COLO668 (cell line): ENCODE measurements around the gene COL4A2.
A peak's percentile ranks its signal among the peaks of the same experiment; 100 is the strongest.
"Not testable (repeated sequence)": the region's sequence is repeated elsewhere in the genome, so short reads cannot be mapped to it uniquely, and the experiment has no call there.

Experiments used
- DNase-seq: peaks from one replicate; lab custom pipeline; 2025; ENCODE audit not compliant: unreplicated experiment; lab: John Stamatoyannopoulos, UW

COL4A2 gene

DNA sequence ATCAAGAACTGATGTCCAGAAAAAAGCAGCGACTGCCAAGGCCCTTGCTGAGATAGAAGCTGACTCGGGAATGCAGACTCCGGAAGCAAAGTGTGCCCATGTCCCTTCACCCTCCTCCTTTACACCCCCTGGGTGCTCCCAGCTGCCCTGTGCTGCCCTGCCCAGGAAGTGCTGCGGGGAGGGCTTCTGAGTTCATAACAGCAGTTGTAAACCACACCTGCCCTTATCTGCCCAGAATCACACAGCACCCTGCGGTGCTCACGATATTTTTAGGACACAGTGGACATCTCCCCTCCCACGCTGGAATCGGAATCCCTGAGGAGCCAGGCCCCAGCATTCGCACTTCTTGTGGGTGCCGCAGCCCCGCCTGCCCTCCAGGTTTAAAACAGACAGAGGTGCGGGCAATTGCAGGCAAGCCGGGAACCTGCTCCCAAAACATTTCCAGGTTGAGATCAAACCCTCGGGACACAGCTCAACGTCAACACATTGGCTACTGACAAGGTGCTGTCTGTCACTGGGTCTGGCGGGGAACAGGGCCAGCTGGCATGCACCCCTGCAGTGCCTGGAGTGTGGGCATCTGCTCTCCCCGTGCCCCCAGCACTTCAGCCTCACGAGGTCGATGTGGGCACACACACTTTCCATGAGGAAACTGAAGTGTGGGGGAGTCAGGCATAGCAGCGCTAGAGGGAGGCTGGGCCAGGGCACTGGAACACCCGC, 217.6 kb downstream of the COL4A2 start:
- peak; percentile 92 for DNase-seq

DNA sequence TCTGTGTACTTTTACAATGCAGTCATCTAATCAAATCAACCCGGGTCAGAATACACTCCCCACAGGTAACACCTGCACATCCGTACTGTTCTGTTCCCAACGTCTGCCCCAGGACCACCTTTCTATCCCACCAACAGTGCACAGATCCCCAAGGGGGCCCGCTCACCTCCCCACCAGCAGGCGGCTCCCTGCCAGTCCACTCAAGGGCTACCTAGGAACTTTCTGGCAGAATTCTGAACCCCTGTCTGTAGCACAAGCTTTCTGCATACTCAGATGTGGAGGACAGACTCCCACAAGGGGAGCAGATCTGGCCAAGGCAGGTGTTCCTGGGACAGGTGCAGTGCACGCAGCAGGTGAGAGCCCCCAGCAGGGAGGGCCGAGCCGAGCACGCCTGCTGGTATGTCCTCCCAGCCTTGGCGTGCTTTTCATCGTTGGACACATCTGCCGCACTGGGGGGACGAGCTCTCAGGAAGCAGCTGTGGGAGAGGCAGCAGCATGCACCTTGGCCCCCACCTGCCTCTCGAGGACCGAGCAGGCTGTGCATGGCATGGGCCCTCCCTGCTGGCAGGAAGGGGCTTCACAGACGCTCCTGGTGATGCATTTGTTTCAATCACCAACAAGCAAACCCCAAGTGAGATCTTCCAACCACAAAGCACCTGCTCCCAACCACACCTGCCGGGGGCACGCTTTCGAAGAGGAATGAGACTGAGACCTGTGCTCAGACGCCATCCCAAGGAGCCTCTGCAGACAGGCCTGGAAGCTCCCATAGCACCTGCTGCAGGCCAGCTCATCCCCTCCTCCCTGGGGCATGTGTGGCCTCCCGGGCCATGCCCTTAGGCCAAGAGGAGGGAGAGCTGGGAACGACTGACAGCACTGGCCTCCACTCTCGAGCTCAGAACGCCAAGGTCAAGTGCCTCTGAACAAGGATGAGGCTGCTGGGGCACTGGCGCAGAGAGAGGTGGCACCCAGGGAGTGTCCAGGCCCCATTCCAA, 218.5 kb downstream of the COL4A2 start:
- DNase-seq, result peak; percentile 100

- no peak for DNase-seq
Observed at GRCh38 chr13:110528371-110528770, 221.3 kb downstream of the COL4A2 start.

GRCh38 chr13:110528911-110529310, 221.8 kb downstream of the COL4A2 start:
- DNase-seq, result no peak

DNA sequence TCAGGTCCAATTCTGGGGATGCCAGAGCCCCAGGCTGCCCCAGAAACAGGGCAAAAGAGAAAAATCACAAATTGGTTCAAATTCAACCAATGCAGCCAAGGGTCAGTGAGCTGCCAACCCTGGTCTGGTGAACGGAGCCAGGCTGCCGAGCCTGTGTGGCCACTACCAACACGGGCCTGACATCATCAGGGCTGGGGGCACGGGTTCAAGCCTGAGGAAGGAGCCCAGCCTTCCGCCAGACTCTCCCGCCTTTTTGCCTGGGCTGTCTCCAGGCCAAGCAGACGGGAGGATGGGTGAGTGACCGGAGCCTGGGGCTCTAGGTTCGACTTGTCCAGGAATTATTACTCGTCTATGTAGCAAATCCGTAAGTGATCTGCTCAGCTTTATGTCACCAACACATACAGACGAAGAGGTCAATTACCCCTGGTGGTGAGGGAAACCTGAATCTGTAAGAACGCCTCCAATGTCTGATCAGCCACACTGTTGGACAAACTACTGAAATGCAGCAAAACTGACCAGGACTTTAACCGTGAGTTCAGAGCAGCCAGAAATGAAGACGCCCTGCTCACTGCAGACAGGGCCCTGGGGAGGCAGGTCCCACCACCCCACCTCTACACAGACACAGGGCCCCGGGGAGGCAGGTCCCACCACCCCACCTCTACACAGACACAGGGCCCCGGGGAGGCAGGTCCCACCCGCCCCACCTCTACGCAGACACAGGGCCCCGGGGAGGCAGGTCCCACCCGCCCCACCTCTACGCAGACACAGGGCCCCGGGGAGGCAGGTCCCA, 222.6 kb downstream of the COL4A2 start:
- DNase-seq, result no peak

- no peak for DNase-seq
Observed at GRCh38 chr13:110531100-110531499, 224.0 kb downstream of the COL4A2 start.

GRCh38 chr13:110531671-110532083, 224.6 kb downstream of the COL4A2 start:
- DNase-seq, result no peak

- DNase-seq, result not testable (repeated sequence)
Observed at GRCh38 chr13:110532258-110532657, 225.2 kb downstream of the COL4A2 start.

DNA sequence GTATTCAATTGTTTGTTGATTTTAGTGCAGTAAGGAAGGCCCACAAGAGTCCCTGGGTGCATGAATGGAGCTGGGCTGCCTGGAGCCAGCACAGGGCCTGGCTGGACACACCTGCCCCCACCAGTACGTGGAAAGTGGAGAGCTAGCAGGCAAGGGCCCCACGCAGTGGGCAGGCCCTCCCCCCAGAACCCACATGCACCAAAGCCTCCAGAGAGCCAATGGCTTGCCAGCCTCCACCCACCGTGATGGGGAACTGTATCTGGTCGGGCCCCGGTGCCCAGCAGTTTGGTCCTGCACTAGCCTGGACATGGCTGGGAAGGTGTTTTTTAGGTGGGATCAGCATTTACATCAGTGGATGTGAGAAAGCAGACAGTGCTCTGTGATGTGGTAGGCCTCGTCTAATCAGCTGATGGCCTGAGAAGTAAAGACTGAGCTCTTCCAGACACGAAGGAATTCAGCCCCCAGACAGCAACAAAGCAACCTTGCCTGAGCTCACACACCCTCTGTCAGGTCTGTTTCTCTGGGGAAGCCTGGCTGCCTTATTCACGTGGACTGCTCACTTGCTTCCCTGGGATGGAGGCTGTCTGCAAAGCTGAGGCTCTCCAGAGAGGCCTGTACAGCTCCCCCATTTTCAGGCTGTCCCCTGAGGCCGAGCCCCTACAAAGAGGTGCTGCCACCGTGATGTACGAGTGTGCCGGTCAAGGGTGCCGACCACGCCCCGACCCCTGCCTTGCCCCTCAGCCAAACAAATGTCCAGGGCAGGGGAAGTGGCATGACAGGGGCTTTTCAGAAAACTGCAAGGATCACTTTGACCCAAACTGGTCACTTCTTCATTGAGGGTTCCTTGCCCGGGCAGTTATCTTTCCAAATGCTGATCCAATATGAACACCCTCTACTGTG, 226.9 kb downstream of the COL4A2 start:
- DNase-seq, result no peak

- no peak for DNase-seq
Observed at GRCh38 chr13:110535526-110535925, 228.4 kb downstream of the COL4A2 start.

DNA sequence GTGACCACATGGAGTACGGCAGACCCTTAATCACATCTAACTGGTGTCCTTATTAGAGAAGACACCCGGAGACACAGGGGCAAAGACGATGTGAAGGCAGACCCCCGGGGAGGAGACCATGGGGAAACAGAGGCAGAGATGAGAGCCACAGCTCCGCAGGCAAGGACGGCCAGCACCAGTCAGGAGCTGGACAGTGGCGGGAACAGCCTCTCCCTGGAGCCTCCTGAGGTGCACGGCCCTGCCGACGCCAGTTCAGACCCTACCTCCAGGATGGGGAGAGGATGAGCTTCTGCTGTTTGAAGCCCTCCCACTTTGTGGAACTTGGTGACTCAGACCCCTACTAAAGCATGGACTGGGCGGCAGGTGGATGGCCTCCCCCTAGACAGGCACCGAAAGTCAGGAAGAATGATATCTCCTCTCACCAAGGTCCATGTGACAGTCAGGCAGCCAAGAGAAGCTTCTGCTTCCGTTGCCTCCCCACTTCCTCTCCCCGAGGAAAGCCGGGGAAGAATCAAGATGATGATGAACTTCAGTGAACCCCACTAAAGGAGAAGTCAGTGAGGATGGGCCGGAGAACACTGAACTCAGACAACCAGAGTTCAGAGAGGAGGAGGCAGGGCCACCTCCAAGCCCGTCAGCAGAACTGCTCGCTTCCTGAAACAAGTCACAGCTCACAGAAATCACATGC, 229.1 kb downstream of the COL4A2 start:
- no peak for DNase-seq

- DNase-seq, result peak; percentile 65
Observed at GRCh38 chr13:110538632-110539031, 231.5 kb downstream of the COL4A2 start.

- no peak for DNase-seq
Observed at GRCh38 chr13:110539894-110540293, 232.8 kb downstream of the COL4A2 start.

DNA sequence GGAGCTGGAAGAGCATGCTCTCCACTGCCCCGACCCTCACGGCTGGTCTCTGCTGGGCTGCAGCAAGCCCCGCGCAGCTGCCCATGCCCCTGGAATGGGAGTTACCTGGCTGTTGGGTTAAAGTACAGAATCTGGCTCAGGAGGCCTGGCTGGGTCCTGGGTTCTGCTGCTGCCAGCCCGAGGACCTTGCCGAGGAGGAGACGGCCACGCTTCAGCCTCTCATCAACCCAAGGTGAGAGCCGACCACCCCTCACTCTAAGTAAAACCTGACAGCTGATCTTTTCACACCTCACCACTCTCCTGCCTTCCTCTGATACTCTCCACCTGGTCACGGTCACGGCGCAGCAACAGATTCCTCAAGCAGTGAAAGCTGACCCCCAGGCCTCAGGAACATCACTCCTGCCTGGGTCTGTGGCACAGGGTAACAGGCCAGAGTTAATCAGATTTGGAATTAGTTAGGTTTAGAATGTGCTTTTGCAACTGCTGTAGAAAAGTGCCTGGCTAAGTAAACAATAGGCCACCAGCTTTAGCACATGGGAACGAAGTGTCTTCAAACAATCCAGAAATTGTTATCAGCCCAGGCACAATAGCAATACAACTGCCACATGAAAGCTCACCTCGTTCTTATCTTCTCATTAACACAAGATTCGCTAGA, 233.9 kb downstream of the COL4A2 start:
- no peak for DNase-seq

DNA sequence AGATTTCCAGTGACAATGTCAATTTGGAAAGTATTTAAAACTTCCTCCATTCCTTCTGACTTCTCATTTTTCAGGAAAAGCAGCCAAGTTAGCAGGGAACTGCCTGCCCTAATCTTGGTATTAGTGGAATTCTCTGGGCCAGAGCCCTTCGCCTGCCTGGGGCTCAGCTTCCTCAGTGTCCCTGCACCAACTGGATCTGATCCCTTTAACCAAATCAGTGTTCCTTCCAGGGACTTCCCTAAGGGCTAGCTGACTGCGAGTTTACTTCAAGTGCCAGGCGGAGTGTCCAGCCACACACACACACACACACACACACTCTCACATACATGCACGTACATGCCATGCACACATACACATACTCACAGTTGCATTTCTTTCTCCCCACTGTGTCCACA, 234.4 kb downstream of the COL4A2 start:
- no peak for DNase-seq

GRCh38 chr13:110542169-110542796, 235.2 kb downstream of the COL4A2 start:
- no peak for DNase-seq

DNA sequence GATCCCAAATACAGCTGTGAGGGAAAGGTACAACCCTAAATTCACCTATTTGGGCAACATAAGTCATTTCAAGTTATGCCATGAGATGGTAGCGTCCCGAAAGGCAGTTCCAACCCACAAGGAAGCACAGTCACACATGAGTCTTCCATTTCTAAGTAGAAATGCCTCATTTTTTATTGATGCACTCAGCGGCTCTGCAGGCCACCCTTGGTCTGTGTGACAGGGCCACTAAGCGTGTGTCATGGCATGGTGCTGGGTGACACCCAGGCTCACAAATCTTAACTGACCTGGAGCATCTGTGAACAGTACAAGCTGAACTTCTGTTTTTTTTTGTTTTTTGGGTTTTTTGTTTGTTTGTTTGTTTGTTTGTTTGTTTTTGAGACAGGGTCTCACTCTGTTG, 239.3 kb downstream of the COL4A2 start:
- no peak for DNase-seq

- DNase-seq, result no peak
Observed at GRCh38 chr13:110546926-110547325, 239.8 kb downstream of the COL4A2 start.
